ENCODE measurements around the gene EMB. TPM values are rescaled to one million over a fixed set of nuclear protein-coding genes. Genes with fewer than 3 reads are reported as not detected.
"Not testable (repeated sequence)": the region's sequence is repeated elsewhere in the genome, so short reads cannot be mapped to it uniquely, and the experiment has no call there.

Gene EMB
- total and polyA plus RNA-seq, 5 donors from 2014 or later, result 130 to 304 (median 209) TPM

- ATAC-seq (ENCODE audit: low read depth in 2 of 2); H3K27me3 Mint-ChIP-seq; H3K9me3 ChIP-seq (ENCODE audit: control insufficient read depth in 2 of 2, low read length in 2 of 2); H3K4me1 ChIP-seq (ENCODE audit: control insufficient read depth, insufficient read depth, low read length, poor library complexity, severe bottlenecking); H3K9me3 Mint-ChIP-seq; H3K27ac Mint-ChIP-seq; DNase-seq; H3K27ac ChIP-seq (ENCODE audit: insufficient read depth, low read length, poor library complexity, severe bottlenecking); H3K27me3 ChIP-seq (ENCODE audit: control insufficient read depth, insufficient read depth, low read length); H3K4me3 Mint-ChIP-seq; H3K4me3 ChIP-seq (ENCODE audit: low read depth, low read length): not testable (repeated sequence)
- H3K4me1 Mint-ChIP-seq, result peaks cover 25 to 55% (median 42%) of the 10 kb centered on the region in 4 donors
- peaks cover 49% of the 10 kb centered on the region for H3K36me3 Mint-ChIP-seq
- peaks cover 15% of the 10 kb centered on the region for H3K36me3 ChIP-seq (ENCODE audit: control insufficient read depth, insufficient read depth, low read length)
These were observed 47.0 kb downstream of the EMB start for GRCh38 chr5:50393925-50394609.

- ATAC-seq (ENCODE audit: low read depth in 2 of 2); H3K27me3 ChIP-seq (ENCODE audit: control insufficient read depth, insufficient read depth, low read length); H3K4me3 Mint-ChIP-seq; DNase-seq; H3K27me3 Mint-ChIP-seq; H3K9me3 ChIP-seq (ENCODE audit: control insufficient read depth in 2 of 2, low read length in 2 of 2); H3K27ac ChIP-seq (ENCODE audit: insufficient read depth, low read length, poor library complexity, severe bottlenecking); H3K4me3 ChIP-seq (ENCODE audit: low read depth, low read length); H3K4me1 ChIP-seq (ENCODE audit: control insufficient read depth, insufficient read depth, low read length, poor library complexity, severe bottlenecking): not testable (repeated sequence)
- Mint-ChIP-seq H3K27ac (peak overlapping the region in 1 of 3 donors; percentile 46), H3K4me1 (peaks cover 18 to 53% (median 35%) of the 10 kb centered on the region in 4 donors), H3K36me3 (peaks cover 55% of the 10 kb centered on the region), H3K9me3 (peaks cover 0 to 12% (median 2%) of the 10 kb centered on the region in 7 donors)
- H3K36me3 ChIP-seq (ENCODE audit: control insufficient read depth, insufficient read depth, low read length), result peaks cover 15% of the 10 kb centered on the region
These were observed 48.8 kb downstream of the EMB start for GRCh38 chr5:50392289-50392688.

DNA sequence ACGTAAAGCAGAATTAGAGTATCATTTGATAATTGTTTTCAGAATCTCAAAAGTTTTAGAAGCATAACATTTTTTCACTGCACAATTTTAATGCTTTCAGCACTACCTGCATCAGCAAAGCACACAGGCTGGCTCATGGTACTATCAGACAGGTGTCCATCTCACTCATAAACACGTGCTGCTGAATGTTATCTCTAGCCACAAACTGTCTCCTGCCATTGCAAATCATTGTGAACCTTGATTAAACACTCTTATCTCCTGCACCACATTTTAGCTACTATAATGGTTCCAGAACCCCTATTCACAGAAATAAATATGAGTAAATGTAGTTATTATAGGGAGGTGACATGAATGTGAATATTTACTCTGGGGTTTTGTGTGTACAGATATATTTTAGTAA, 56.7 kb downstream of the EMB start:
- peaks cover 12% of the 10 kb centered on the region for H3K36me3 ChIP-seq (ENCODE audit: control insufficient read depth, insufficient read depth, low read length)
- not testable (repeated sequence) for H3K27me3 ChIP-seq (ENCODE audit: control insufficient read depth, insufficient read depth, low read length); H3K27ac ChIP-seq (ENCODE audit: insufficient read depth, low read length, poor library complexity, severe bottlenecking); H3K4me3 ChIP-seq (ENCODE audit: low read depth, low read length); H3K27me3 Mint-ChIP-seq; H3K9me3 ChIP-seq (ENCODE audit: control insufficient read depth in 2 of 2, low read length in 2 of 2); H3K4me3 Mint-ChIP-seq; H3K4me1 ChIP-seq (ENCODE audit: control insufficient read depth, insufficient read depth, low read length, poor library complexity, severe bottlenecking); DNase-seq; H3K9me3 Mint-ChIP-seq; ATAC-seq (ENCODE audit: low read depth in 2 of 2)
- Mint-ChIP-seq H3K27ac (peak overlapping the region; percentile 4 to 70 (median 21)), H3K36me3 (peaks cover 50% of the 10 kb centered on the region), H3K4me1 (peaks cover 11 to 42% (median 26%) of the 10 kb centered on the region in 4 donors)

DNA sequence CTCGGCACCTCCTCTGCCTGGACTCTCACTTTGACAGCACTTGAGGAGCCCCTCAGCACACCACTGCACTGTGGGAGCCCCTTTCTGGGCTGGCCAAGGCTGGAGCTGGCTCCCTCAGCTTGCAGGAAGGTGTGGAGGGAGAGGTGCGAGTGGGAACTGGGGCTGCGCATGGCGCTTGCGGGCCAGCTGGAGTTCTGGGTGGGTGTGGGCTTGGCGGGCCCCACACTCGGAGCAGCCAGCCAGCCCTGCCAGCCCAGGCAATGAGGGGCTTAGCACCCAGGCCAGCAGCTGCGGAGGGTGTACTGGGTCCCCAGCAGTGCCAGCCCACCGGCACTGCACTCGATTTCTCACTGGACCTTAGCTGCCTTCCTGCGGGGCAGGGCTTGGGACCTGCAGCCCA, 64.4 kb downstream of the EMB start:
- H3K36me3 ChIP-seq (ENCODE audit: control insufficient read depth, insufficient read depth, low read length); H3K4me3 ChIP-seq (ENCODE audit: low read depth, low read length); H3K9me3 ChIP-seq (ENCODE audit: control insufficient read depth in 2 of 2, low read length in 2 of 2); H3K27me3 Mint-ChIP-seq; ATAC-seq (ENCODE audit: low read depth in 2 of 2); H3K4me3 Mint-ChIP-seq; H3K27ac ChIP-seq (ENCODE audit: insufficient read depth, low read length, poor library complexity, severe bottlenecking); H3K27ac Mint-ChIP-seq; H3K9me3 Mint-ChIP-seq; DNase-seq; H3K4me1 ChIP-seq (ENCODE audit: control insufficient read depth, insufficient read depth, low read length, poor library complexity, severe bottlenecking); H3K27me3 ChIP-seq (ENCODE audit: control insufficient read depth, insufficient read depth, low read length): not testable (repeated sequence)
- peaks cover 0 to 47% (median 25%) of the 10 kb centered on the region in 4 donors for H3K4me1 Mint-ChIP-seq
- H3K36me3 Mint-ChIP-seq, result peaks cover 61% of the 10 kb centered on the region

DNA sequence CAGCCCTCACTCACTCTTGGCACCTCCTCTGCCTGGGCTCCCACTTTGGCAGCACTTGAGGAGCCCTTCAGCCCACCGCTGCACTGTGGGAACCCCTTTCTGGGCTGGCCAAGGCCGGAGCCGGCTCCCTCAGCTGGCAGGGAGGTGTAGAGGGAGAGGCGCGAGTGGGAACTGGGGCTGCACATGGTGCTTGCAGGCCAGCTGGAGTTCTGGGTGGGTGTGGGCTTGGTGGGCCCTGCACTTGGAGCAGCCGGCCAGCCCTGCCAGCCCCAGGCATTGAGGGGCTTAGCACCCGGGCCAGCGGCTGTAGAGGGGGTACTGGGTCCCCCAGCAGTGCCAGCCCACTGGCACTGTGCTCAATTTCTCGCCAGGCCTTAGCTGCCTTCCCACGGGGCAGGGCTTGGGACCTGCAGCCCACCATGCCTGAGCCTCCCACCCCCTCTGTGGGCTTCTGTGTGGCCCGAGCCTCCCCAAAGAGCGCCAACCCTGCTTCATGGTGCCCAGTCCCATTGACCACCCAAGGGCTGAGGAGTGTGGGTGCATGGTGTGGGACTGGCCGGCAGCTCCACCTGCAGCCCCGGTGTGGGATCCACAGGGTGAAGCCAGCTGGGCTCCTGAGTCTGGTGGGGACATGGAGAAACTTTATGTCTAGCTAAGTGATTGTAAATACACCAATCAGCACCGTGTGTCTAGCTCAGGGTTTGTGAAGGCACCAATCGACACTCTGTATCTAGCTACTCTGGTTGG, 71.6 kb downstream of the EMB start:
- not testable (repeated sequence) for ATAC-seq (ENCODE audit: low read depth in 2 of 2); H3K36me3 ChIP-seq (ENCODE audit: control insufficient read depth, insufficient read depth, low read length); H3K4me1 ChIP-seq (ENCODE audit: control insufficient read depth, insufficient read depth, low read length, poor library complexity, severe bottlenecking); H3K4me3 ChIP-seq (ENCODE audit: low read depth, low read length); H3K4me3 Mint-ChIP-seq; H3K27me3 ChIP-seq (ENCODE audit: control insufficient read depth, insufficient read depth, low read length); H3K9me3 ChIP-seq (ENCODE audit: control insufficient read depth in 2 of 2, low read length in 2 of 2); H3K27ac ChIP-seq (ENCODE audit: insufficient read depth, low read length, poor library complexity, severe bottlenecking); DNase-seq; H3K27me3 Mint-ChIP-seq
- H3K4me1 Mint-ChIP-seq, result peaks cover 5 to 24% (median 18%) of the 10 kb centered on the region in 4 donors
- peaks cover 63% of the 10 kb centered on the region for H3K36me3 Mint-ChIP-seq
- H3K9me3 Mint-ChIP-seq, result peaks cover 0 to 23% (median 5%) of the 10 kb centered on the region in 7 donors
- peak overlapping the region in 1 of 3 donors; percentile 40 for H3K27ac Mint-ChIP-seq

DNA sequence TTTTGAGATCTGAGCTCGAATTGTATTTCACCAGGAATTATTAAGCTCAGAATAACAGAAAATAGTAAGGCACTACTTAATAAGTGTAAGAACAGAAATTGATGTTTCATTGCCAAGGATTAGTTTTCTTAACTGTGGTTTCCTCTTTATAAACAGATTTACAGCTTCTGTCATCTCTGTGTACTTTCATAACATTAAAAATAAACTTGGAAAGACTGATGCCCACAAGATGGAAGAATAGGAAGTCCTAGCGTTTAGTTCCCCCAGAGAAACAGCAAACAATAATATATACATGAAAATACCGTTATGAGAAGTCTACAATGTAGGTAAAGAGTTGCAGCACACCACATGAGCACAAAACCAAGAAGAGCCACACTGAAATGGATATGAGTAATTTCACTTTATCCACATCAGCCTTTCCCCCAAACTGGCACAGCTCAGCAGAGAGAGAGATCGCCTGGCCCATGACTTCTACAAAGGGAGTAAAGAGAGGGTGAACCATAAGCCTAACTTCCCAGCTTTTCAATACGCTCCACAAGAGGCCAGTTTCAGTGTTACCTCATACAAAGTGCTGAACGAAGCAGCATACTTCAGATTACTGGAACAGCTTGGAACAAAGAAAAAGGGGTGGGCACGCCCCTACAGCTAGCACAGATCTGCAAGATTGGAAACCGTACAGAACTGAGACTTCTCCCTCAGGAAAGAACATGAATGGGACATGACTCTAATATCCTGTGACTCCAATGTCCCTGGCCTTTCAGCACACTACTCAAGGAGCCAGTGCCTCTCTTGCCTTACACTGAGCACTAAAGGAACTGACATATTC, 75.4 kb downstream of the EMB start:
- peak overlapping the region; percentile 58 to 85 (median 84) for H3K27ac Mint-ChIP-seq
- no peak overlapping the region for H3K4me3 Mint-ChIP-seq
- Histone ChIP-seq H3K4me3 (ENCODE audit: low read depth, low read length) (no peak overlapping the region), H3K36me3 (ENCODE audit: control insufficient read depth, insufficient read depth, low read length) (no peaks in the 10 kb centered on the region), H3K27ac (ENCODE audit: insufficient read depth, low read length, poor library complexity, severe bottlenecking) (no peak overlapping the region), H3K4me1 (ENCODE audit: control insufficient read depth, insufficient read depth, low read length, poor library complexity, severe bottlenecking) (peaks cover 6% of the 10 kb centered on the region), H3K9me3 (ENCODE audit: control insufficient read depth in 2 of 2, low read length in 2 of 2) (no peaks in the 10 kb centered on the region), H3K27me3 (ENCODE audit: control insufficient read depth, insufficient read depth, low read length) (no peaks in the 10 kb centered on the region)
- H3K36me3 Mint-ChIP-seq, result peaks cover 45% of the 10 kb centered on the region
- peaks cover 0 to 23% (median 5%) of the 10 kb centered on the region in 7 donors for H3K9me3 Mint-ChIP-seq
- DNase-seq (no peak), ATAC-seq (ENCODE audit: low read depth in 2 of 2) (no peak)
- H3K4me1 Mint-ChIP-seq, result peaks cover 20 to 43% (median 30%) of the 10 kb centered on the region in 4 donors
- no peaks in the 10 kb centered on the region for H3K27me3 Mint-ChIP-seq

- not testable (repeated sequence) for H3K27ac ChIP-seq (ENCODE audit: insufficient read depth, low read length, poor library complexity, severe bottlenecking); H3K4me1 ChIP-seq (ENCODE audit: control insufficient read depth, insufficient read depth, low read length, poor library complexity, severe bottlenecking); H3K27me3 Mint-ChIP-seq; H3K36me3 ChIP-seq (ENCODE audit: control insufficient read depth, insufficient read depth, low read length); H3K27me3 ChIP-seq (ENCODE audit: control insufficient read depth, insufficient read depth, low read length); H3K9me3 ChIP-seq (ENCODE audit: control insufficient read depth in 2 of 2, low read length in 2 of 2); H3K4me3 ChIP-seq (ENCODE audit: low read depth, low read length); ATAC-seq (ENCODE audit: low read depth in 2 of 2)
- peaks cover 0 to 23% (median 5%) of the 10 kb centered on the region in 7 donors for H3K9me3 Mint-ChIP-seq
- H3K4me3 Mint-ChIP-seq, result peak overlapping the region in 2 of 4 donors; percentile 61 to 64
- H3K27ac Mint-ChIP-seq, result peak overlapping the region; percentile 5 to 85 (median 84)
- H3K4me1 Mint-ChIP-seq, result peaks cover 20 to 43% (median 30%) of the 10 kb centered on the region in 4 donors
- peak in 1 of 3 donors; percentile 6 for DNase-seq
- H3K36me3 Mint-ChIP-seq, result peaks cover 40% of the 10 kb centered on the region
These were observed 76.4 kb downstream of the EMB start for GRCh38 chr5:50364535-50365309.

Data from CD4-positive, CD25-positive, alpha-beta regulatory T cell (primary cell).